ENCODE data around the gene SLC25A19.

Gene SLC25A19

GRCh38 chr17:75326226-75326848 lies 37.1 kb upstream of the SLC25A19 start:
- H3K4me3 ChIP-seq (ENCODE audit: low read depth, low read length) = no peak overlapping the region
- TF ChIP-seq CTCF (IDR thresholded peaks at IDR 0.05; ENCODE audit: control insufficient read depth, extremely low read depth, insufficient read depth) = no peak
- no peak for DNase-seq (ENCODE audit: low read depth)

GRCh38 chr17:75325827-75326225 lies 36.6 kb upstream of the SLC25A19 start:
- no peak for DNase-seq (ENCODE audit: low read depth)
- no peak for TF ChIP-seq CTCF (IDR thresholded peaks at IDR 0.05; ENCODE audit: control insufficient read depth, extremely low read depth, insufficient read depth)
- no peak overlapping the region for H3K4me3 ChIP-seq (ENCODE audit: low read depth, low read length)

- no peak overlapping the region for H3K4me3 ChIP-seq (ENCODE audit: low read depth, low read length)
- no peak for TF ChIP-seq CTCF (IDR thresholded peaks at IDR 0.05; ENCODE audit: control insufficient read depth, extremely low read depth, insufficient read depth)
- DNase-seq (ENCODE audit: low read depth) = no peak
Measured at GRCh38 chr17:75325348-75325747, 36.1 kb upstream of the SLC25A19 start.

GRCh38 chr17:75321506-75321905 lies 32.3 kb upstream of the SLC25A19 start:
- TF ChIP-seq CTCF (IDR thresholded peaks at IDR 0.05; ENCODE audit: control insufficient read depth, extremely low read depth, insufficient read depth) = no peak
- no peak for DNase-seq (ENCODE audit: low read depth)
- H3K4me3 ChIP-seq (ENCODE audit: low read depth, low read length) = no peak overlapping the region

- no peak for TF ChIP-seq CTCF (IDR thresholded peaks at IDR 0.05; ENCODE audit: control insufficient read depth, extremely low read depth, insufficient read depth)
- H3K4me3 ChIP-seq (ENCODE audit: low read depth, low read length) = no peak overlapping the region
- no peak for DNase-seq (ENCODE audit: low read depth)
Measured at GRCh38 chr17:75319904-75320691, 30.9 kb upstream of the SLC25A19 start.

- no peak for TF ChIP-seq CTCF (IDR thresholded peaks at IDR 0.05; ENCODE audit: control insufficient read depth, extremely low read depth, insufficient read depth)
- no peak for DNase-seq (ENCODE audit: low read depth)
- no peak overlapping the region for H3K4me3 ChIP-seq (ENCODE audit: low read depth, low read length)
Measured at GRCh38 chr17:75318615-75319222, 29.5 kb upstream of the SLC25A19 start.

All from LNCaP clone FGC (cell line).